GM20431 (cell line): ENCODE measurements around the gene MED31.

Experiments used
- in situ Hi-C: fragments of 300-500 bp; cut with MseI, MboI; formaldehyde crosslinking; loops from one replicate; pipeline ENCODE4 v1.15.0; 2020; ENCODE audit warnings: low sequenced_read_pairs; ENCODE audit not compliant: unreplicated experiment

MED31 gene

GRCh38 chr17:6657633-6658287 lies 6.4 kb upstream of the MED31 start:
- in situ Hi-C loops, result loop anchor here (25.0 kb wide), 2 partner anchors 180 to 355 kb away; partner anchors contain the start of genes BCL6B, RNASEK and TEKT1

- in situ Hi-C loops, result loop anchor here (25.0 kb wide), 2 partner anchors 180 to 355 kb away; partner anchors contain the start of genes BCL6B, RNASEK and TEKT1
Observed at GRCh38 chr17:6656797-6657632, 5.6 kb upstream of the MED31 start.

DNA sequence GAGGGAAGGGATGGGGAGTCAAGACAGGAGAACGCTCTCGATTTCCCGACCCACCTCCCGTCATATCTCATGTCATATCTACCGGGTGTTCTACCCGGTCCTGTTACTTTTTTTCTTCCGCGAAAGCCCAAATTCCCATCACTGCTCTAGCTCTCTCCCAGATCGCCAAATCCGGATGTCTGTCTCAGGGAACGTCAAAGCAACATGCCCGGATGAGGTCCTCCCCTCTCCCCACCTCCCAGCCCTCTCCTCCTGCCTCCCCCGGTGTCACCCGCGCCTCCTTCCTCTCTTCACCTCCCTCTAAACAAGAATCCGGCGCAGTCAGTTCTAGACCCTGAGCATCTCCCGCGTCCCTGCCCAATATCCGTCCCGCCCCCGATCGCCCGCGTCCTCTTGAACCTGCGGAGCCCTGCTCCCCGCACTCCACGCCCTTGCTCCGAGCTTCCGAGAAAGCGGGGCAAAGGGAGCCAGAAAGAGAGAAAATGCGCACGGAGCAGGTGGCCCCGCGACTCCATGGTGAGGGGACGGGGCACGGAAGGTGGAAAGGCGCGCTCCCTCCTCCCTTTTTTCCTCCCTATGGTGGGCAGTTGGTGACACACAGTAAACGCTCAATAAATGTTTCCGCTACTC lies 4.4 kb upstream of the MED31 start:
- in situ Hi-C loops, result loop anchor here (25.0 kb wide), 2 partner anchors 181 to 356 kb away; partner anchors contain the start of genes BCL6B, RNASEK and TEKT1

DNA sequence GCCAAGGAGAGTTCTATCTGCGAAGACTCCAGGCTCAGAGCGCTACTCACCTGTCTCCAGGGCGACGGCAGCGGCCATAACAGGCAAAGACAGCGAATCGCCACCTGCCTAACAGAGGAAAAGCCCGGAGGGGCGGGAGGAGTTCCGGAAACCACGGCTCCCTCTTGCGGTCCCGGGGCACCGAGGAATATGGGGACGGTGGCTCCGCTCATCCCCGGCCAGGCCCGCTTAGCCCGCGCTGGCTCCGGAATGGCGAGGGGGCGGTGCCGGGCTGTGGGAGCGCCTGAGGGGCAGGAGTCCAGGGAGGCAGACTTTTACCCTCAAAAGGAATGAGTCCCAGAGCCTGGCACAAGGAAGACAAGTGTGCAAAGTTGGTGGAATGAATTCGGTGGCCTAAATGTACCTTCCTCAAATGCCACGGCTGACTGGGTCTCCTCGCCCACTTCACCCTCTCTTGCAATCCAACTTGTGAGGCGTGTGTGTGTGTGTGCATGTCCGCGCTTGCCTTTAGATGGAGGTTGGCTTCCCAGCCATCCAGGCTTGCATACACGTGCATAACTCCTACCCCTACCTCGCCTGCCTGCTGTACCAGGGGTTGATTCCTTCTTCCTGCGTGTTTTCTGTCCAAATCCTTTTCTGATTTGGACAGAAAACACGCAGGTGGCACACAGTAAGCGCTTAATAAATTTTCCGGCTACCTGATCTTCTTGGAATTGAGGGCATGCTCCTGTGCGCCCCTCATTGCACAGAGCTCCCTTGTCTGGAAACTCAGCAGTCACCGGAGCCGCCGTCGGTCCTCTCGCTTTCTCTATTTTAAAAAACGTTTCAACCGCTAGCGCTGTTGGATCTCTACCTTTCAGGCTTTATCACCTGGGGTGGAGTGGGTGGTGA lies 3.7 kb upstream of the MED31 start:
- in situ Hi-C loops, result loop anchor here (25.0 kb wide), 2 partner anchors 182 to 357 kb away; partner anchors contain the start of genes BCL6B, RNASEK and TEKT1

GRCh38 chr17:6651919-6652452 lies 581 bp upstream of the MED31 start:
- in situ Hi-C loops, result loop anchor here (25.0 kb wide), 2 partner anchors 185 to 360 kb away; partner anchors contain the start of genes BCL6B, RNASEK and TEKT1

DNA sequence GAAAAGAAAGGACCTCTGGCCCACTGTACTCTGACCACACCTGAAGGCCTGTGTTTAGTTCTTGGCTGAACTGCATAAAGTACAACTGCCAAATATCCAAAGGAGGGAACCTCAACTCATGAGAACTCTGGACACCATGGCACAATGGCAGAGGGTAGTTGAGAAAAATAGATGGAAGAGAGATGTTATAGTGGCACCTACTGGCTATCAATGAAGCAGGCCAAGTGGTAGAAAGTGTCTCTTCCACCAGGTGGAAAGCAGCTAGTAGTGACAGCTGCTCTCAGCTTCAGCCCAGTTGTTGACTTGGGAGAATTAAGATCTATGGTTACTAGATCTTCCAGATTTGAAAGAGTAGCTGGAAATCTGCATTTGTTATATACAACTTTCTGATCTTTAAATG lies 3.2 kb downstream of the MED31 start:
- in situ Hi-C loops, result no loop called here

GRCh38 chr17:6643451-6644125 lies 7.8 kb downstream of the MED31 start:
- in situ Hi-C loops, result no loop called here

GRCh38 chr17:6642592-6642991 lies 8.8 kb downstream of the MED31 start:
- in situ Hi-C loops, result no loop called here

- in situ Hi-C loops, result no loop called here
Observed at GRCh38 chr17:6641247-6641863, 10.1 kb downstream of the MED31 start.

GRCh38 chr17:6640536-6641246 lies 10.7 kb downstream of the MED31 start, which contains the start of the genes KIAA0753 and TXNDC17:
Gene KIAA0753 (minus strand): TSS chr17:6640711. CDS start chr17:6635103, 5,608 bp downstream.
Gene TXNDC17 (plus strand): TSS chr17:6641060. CDS start chr17:6641083, 23 bp downstream.
- in situ Hi-C loops, result no loop called here

- in situ Hi-C loops, result no loop called here
Observed at GRCh38 chr17:6639586-6640535, 11.5 kb downstream of the MED31 start.

DNA sequence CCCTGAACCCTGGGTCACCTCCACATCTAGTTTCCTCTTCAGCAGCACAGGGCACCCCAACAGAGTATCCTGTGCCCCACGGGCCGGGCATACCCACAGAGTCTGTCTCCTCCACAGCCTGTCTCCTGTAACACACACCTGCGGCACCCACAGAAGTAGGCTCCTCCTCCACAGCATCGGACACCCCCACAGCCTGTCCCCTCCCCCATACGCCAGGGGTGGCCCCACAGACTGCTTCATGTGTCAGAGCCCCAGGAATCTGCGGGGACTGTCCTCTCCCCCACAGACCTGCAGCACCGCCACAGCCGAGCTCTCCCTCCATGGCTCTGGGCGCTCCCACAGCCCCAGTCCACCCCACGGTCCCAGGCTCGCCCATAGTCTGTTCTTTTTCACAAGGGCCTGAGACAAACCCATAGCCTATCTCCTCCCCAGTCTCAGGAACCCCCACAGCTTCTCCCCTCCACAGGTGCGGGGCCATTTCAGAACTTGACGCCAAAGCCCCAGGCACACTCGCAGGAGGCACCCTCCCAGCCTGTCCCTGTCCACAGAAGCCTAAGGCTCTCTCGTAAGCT lies 12.3 kb downstream of the MED31 start:
- in situ Hi-C loops, result no loop called here

DNA sequence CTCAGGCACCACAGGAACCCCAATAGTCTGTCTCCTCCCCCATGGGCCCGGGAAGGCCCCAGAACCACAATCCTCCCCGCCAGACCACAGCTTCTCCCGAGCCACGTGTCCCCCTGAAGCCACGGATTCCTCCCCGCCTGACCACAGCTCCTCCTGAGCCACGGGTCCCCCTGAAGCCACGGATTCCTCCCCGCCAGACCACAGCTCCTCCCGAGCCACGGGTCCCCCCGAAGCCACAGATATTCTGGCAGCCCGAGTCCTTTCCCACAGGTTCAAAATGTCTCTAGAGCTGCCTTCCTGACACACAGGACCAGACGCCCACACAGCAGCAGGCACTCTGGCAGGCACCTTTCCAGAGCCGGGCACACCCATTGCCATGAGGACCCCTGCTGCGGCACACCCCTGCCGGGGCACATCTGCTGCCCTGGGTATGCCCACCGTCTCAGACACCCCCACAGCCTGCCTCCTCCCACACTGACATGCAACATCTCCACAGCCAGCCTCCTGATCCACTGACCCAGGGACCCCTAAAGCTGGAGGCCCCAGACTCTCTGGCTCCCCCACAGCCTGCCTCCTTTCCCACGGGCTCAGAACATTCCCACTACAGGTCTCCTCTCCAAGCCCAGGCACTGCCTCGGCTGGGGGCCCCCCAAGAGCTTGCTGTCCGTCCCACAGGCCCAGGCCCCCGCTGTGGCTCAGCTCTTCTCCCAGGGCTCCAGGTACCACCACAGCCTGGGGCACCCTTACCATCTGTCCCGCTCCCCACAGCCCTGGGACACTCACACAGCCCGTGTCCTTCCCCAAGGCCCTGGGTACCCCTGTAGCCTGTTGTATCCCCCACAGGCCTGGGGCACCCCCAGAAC lies 13.1 kb downstream of the MED31 start:
- in situ Hi-C loops, result no loop called here

- in situ Hi-C loops, result no loop called here
Observed at GRCh38 chr17:6637458-6637840, 14.0 kb downstream of the MED31 start.
